ENCODE measurements around the gene EXOSC7.

- no peak for TF ChIP-seq U2AF1 (optimal IDR thresholded peaks at IDR 0.05; ENCODE audit: low read depth, low read length)
- no peak for TF ChIP-seq CTCF (IDR thresholded peaks at IDR 0.05 in 2 of 3, conservative IDR thresholded peaks at IDR 0.05 in 1 of 3; ENCODE audit: insufficient read depth in 2 of 3, low read depth in 1 of 3, low read length in 3 of 3)
- TF ChIP-seq YBX1 (IDR thresholded peaks at IDR 0.05) = no peak
- no peak for TF ChIP-seq REST (IDR thresholded peaks at IDR 0.05; ENCODE audit: borderline replicate concordance)
- no peak for TF ChIP-seq REST (CRISPR knock-in tag; IDR thresholded peaks at IDR 0.05; ENCODE audit: low read depth)
- TF ChIP-seq UBTF (IDR thresholded peaks at IDR 0.05; ENCODE audit: borderline replicate concordance in 1 of 2, low read depth in 2 of 2, low read length in 2 of 2) = no peak
- no peak for TF ChIP-seq POLR2A (conservative IDR thresholded peaks at IDR 0.05)
- no peak for TF ChIP-seq USF2 (CRISPR knock-in tag; IDR thresholded peaks at IDR 0.05)
Measured at GRCh38 chr3:45026038-45026437, 50.0 kb downstream of the EXOSC7 start, which contains the start of gene CLEC3B.

Measured in K562 (cell line).